Epithelial cell of proximal tubule (primary cell): Measurements from ENCODE around the gene INPP5E. TPM values are rescaled to one million over a fixed set of nuclear protein-coding genes. Genes with fewer than 3 reads are reported as not detected.

Experiments used
- DNase-seq: peaks from one replicate; pipeline ENCODE4 v3.0.0-alpha.2; 2011; ENCODE audit warnings: low read depth
- H3K4me3 ChIP-seq: 2 replicates; pipeline ENCODE4 v1.5.1; 2011; ENCODE audit warnings: low read depth, mild to moderate bottlenecking, low read length
- CTCF ChIP-seq: conservative IDR thresholded peaks from 2 replicates; pipeline ENCODE4 v1.5.1; 2012; ENCODE audit warnings: low read depth, mild to moderate bottlenecking, low read length
- total RNA-seq: library from RNA; depleted of rRNA; stranded (reverse); fragments of >200 nt; gene quantifications from 2 replicates; pipeline ENCODE4 v1.2.3, GENCODE V29; 2015

Gene INPP5E
- total RNA-seq, 1 donor from 2014 or later: 20.3 TPM

GRCh38 chr9:136397643-136398042 lies 42.0 kb downstream of the INPP5E start:
- TF ChIP-seq CTCF: no peak
- no peak overlapping the region for H3K4me3 ChIP-seq
- no peak for DNase-seq

- no peak overlapping the region for H3K4me3 ChIP-seq
- DNase-seq: no peak
- no peak for TF ChIP-seq CTCF
These were observed 43.5 kb downstream of the INPP5E start for GRCh38 chr9:136396219-136396515.

GRCh38 chr9:136395345-136396218 lies 44.1 kb downstream of the INPP5E start:
- H3K4me3 ChIP-seq: no peak overlapping the region
- TF ChIP-seq CTCF: no peak
- DNase-seq: no peak

- no peak for DNase-seq
- H3K4me3 ChIP-seq: no peak overlapping the region
- no peak for TF ChIP-seq CTCF
These were observed 44.7 kb downstream of the INPP5E start for GRCh38 chr9:136395020-136395340.

- no peak for TF ChIP-seq CTCF
- no peak for DNase-seq
- H3K4me3 ChIP-seq: no peak overlapping the region
These were observed 45.2 kb downstream of the INPP5E start for GRCh38 chr9:136394312-136395019.

GRCh38 chr9:136393531-136393930 lies 46.1 kb downstream of the INPP5E start:
- DNase-seq: no peak
- TF ChIP-seq CTCF: no peak
- no peak overlapping the region for H3K4me3 ChIP-seq
